SIG-M5 treated with dmso at 0.1 percent for 504 hours (cell line): ENCODE results near the gene EXOSC3.
"Not testable (repeated sequence)": the region's sequence is repeated elsewhere in the genome, so short reads cannot be mapped to it uniquely, and the experiment has no call there.

Experiments
- DNase-seq: peaks from one replicate; lab custom pipeline; 2025; ENCODE audit not compliant: unreplicated experiment; lab: John Stamatoyannopoulos, UW

The EXOSC3 gene

GRCh38 chr9:37776328-37776727 is 8.5 kb downstream of the EXOSC3 start:
- no peak for DNase-seq

- no peak for DNase-seq
These were observed 9.5 kb downstream of the EXOSC3 start for GRCh38 chr9:37775216-37775919.

GRCh38 chr9:37769995-37770394 is 14.9 kb downstream of the EXOSC3 start:
- DNase-seq, result no peak

GRCh38 chr9:37769306-37769705 is 15.6 kb downstream of the EXOSC3 start:
- no peak for DNase-seq

- not testable (repeated sequence) for DNase-seq
These were observed 19.6 kb downstream of the EXOSC3 start for GRCh38 chr9:37765263-37765662.

- DNase-seq, result no peak
These were observed 23.4 kb downstream of the EXOSC3 start for GRCh38 chr9:37761511-37761910.

- no peak for DNase-seq
These were observed 24.3 kb downstream of the EXOSC3 start for GRCh38 chr9:37760416-37761161.

GRCh38 chr9:37758747-37759146 is 26.1 kb downstream of the EXOSC3 start:
- DNase-seq, result no peak

- peak; percentile 68 for DNase-seq
These were observed 31.2 kb downstream of the EXOSC3 start, which contains the start of gene TRMT10B for GRCh38 chr9:37753489-37754190. TRMT10B (plus strand) TSS chr9:37753805; CDS start chr9:37761932, 8,127 bp downstream.

GRCh38 chr9:37752642-37753488 is 32.0 kb downstream of the EXOSC3 start:
- no peak for DNase-seq

- DNase-seq, result not testable (repeated sequence)
These were observed 32.8 kb downstream of the EXOSC3 start for GRCh38 chr9:37752112-37752511.

- not testable (repeated sequence) for DNase-seq
These were observed 33.2 kb downstream of the EXOSC3 start for GRCh38 chr9:37751704-37752103.

GRCh38 chr9:37751186-37751585 is 33.7 kb downstream of the EXOSC3 start:
- DNase-seq, result no peak

- no peak for DNase-seq
These were observed 35.7 kb downstream of the EXOSC3 start for GRCh38 chr9:37749129-37749528.

GRCh38 chr9:37747271-37747753 is 37.6 kb downstream of the EXOSC3 start:
- peak; percentile 56 for DNase-seq

GRCh38 chr9:37746448-37747270 is 38.2 kb downstream of the EXOSC3 start:
- no peak for DNase-seq

- no peak for DNase-seq
These were observed 38.9 kb downstream of the EXOSC3 start for GRCh38 chr9:37745970-37746369.

GRCh38 chr9:37740631-37741328 is 44.1 kb downstream of the EXOSC3 start:
- DNase-seq, result no peak

GRCh38 chr9:37740128-37740527 is 44.7 kb downstream of the EXOSC3 start:
- DNase-seq, result no peak
